H1 (cell line): ENCODE data around the gene NAT9. TPM values are rescaled to one million over a fixed set of nuclear protein-coding genes. Genes with fewer than 3 reads are reported as not detected.

ENCODE experiments used
- MAX ChIP-seq: IDR thresholded peaks from 2 replicates; pipeline ENCODE4 v1.6.1; 2012; ENCODE audit warnings: inconsistent platforms
- RXRA ChIP-seq: IDR thresholded peaks from 2 replicates; pipeline ENCODE4 v1.6.1; 2011; ENCODE audit warnings: low read depth, mild to moderate bottlenecking, low read length, moderate library complexity; ENCODE audit not compliant: insufficient read depth
- SP4 ChIP-seq: IDR thresholded peaks from 2 replicates; pipeline ENCODE4 v1.6.1; 2012; ENCODE audit warnings: low read length, inconsistent platforms
- TAF1 ChIP-seq: IDR thresholded peaks from 2 replicates; pipeline ENCODE4 v1.6.1; 2011; ENCODE audit warnings: mild to moderate bottlenecking, low read depth, low read length
- YY1 ChIP-seq: IDR thresholded peaks from 2 replicates; pipeline ENCODE4 v1.6.1; 2011; ENCODE audit warnings: low read depth, mild to moderate bottlenecking, low read length
- polyA plus RNA-seq, 7 experiments: library from polyadenylated mRNA; depleted of rRNA in 3 of 7; stranded (reverse) in 5 of 7; unstranded in 2 of 7; fragments of >200 nt in 5 of 7; fragments of 200-250 nt in 2 of 7; gene quantifications; 1 replicate in 5 of 7; 2 replicates in 1 of 7; 4 replicates in 1 of 7; pipeline versions ENCODE4 v1.2.1 to v1.2.3, GENCODE V29; 2011 to 2013; ENCODE audit warnings: missing spikeins in 2 of 7, mixed read lengths in 2 of 7
- total RNA-seq: library from RNA; stranded (reverse); fragmentation: NEBNext Ultra II Directional; extraction: Animal tissue kit (Norgen Biotek cat#: 25700); gene quantifications from 2 replicates; pipeline ENCODE4 v1.2.1, GENCODE V29; 2021

NAT9 gene
- total and polyA plus RNA-seq, 2 of the 8 experiments (the other 6 are each of a cell fraction or from before 2014, with no cell fraction given) = 32.3 to 42.7 TPM

DNA sequence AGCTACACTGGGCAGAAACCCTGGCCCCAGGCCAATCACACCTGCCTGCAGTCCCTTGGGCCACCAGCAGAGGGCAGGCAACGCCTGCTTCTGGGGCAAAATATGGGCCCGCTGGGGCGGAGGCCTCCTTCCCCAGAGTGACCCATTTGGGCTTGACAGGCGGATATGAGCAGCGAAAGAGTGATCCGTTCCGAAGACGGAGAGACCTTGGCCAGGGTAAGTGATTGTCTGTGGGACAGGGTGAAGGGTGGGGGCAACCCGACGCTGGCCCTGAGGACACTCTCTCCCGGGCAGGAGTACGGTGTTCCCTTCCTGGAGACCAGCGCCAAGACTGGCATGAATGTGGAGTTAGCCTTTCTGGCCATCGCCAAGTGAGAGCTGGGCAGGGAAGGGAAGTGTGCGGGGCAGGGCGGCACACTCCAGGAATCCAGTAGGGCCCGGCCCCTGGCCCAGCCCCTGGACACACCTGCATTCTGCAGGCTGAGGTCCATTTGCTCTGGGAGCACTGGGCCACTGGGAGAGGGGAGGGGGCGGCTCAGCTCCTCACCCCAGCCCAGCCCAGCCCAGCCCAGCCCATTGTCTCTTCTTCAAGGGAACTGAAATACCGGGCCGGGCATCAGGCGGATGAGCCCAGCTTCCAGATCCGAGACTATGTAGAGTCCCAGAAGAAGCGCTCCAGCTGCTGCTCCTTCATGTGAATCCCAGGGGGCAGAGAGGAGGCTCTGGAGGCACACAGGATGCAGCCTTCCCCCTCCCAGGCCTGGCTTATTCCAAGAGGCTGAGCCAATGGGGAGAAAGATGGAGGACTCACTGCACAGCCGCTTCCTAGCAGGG lies 31.2 kb downstream of the NAT9 start (continued):
- 0 out of 2 replicates have a peak, but pooled peaks have one; percentile 35 for TF ChIP-seq YY1
- TF ChIP-seq MAX = 0 out of 2 replicates have a peak, but pooled peaks have one; percentile 7
- no peak for TF ChIP-seq RXRA
- TF ChIP-seq SP4 = 0 out of 2 replicates have a peak, but pooled peaks have one; percentile 21
- TF ChIP-seq TAF1 = 0 out of 2 replicates have a peak, but pooled peaks have one; percentile 8
